Esophagus squamous epithelium (tissue), 4 donors: ENCODE measurements around the gene CHST14.

Experiments used
- CTCF ChIP-seq, 6 experiments: fragments of 450-650 bp in 4 of 6; fragments of 200-600 bp in 2 of 6; sonication (generic) in 2 of 6; IDR thresholded peaks; one replicate each; pipeline ENCODE4 v1.5.1; 2016 to 2019; ENCODE audit warnings: antibody characterized with exemption in 6 of 6, mild to moderate bottlenecking in 4 of 6, moderate library complexity in 4 of 6
- POLR2A ChIP-seq, 4 donors: fragments of 450-650 bp; IDR thresholded peaks; one replicate each; pipeline ENCODE4 v1.6.1; 2017; ENCODE audit warnings: antibody characterized with exemption in 4 of 4, mild to moderate bottlenecking in 4 of 4, moderate library complexity in 3 of 4

DNA sequence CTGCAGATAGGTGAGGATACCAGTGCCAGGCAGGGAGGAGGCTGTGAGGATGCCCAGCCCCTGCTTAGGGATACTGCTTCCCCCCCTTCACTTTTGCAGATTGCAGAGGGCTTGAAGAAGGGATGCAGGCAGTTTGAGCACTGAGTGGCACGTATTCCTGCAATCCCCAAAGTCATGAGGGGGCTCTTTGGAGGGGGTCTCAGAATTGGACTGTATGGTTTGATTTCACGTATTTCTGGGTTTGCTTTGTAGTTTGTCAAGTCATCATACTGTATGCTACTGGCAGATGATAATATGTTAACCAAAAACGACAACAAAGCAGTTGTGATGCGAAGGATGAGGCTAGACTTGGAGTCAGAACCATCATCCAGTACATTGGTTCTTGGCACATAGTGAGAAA, 28.1 kb downstream of the CHST14 start:
- TF ChIP-seq POLR2A (IDR thresholded peaks at IDR 0.05) (no peak), CTCF (IDR thresholded peaks at IDR 0.05) (no peak)
